ENCODE data around the gene AOPEP.

AOPEP gene

DNA sequence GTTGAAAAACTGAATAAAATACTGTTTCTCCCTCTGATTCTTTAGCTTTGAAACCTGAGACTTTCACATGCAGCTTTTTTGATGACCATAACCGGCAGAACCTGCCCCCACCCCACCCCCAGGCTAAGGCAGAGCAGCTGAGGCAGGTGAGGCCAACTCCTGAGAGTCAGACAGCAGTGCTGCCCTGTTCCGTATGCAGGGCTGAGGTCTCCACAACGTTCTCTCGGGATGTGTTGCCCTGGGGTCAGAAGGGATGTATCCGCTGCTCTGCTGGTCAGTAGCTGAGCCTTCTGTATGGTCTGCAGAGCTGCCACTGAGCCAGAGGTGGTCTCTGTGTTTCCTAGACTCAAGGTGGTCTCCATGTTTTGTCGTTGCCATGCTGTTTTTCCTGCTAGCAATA lies 190.5 kb downstream of the AOPEP start:
- Histone ChIP-seq H4K20me1 (ENCODE audit: insufficient read depth, low read length, poor library complexity, severe bottlenecking) (no peaks in the 10 kb centered on the region), H3F3A (ENCODE audit: low read depth) (no peaks in the 10 kb centered on the region), H3K9me3 (ENCODE audit: insufficient read depth, low read depth, low read length) (no peaks in the 10 kb centered on the region), H3K9me2 (replicated peaks; ENCODE audit: low read depth, low read length) (no peaks in the 10 kb centered on the region), H3K36me3 (ENCODE audit: insufficient read depth, low read length) (no peaks in the 10 kb centered on the region), H3K79me2 (ENCODE audit: insufficient read depth, low read length) (no peaks in the 10 kb centered on the region), H3K4me2 (ENCODE audit: low read depth, low read length, poor library complexity, severe bottlenecking) (no peak overlapping the region), H3K9ac (ENCODE audit: low read depth, low read length, poor library complexity, severe bottlenecking) (no peak overlapping the region), H3K27me3 (ENCODE audit: insufficient read depth, low read length, poor library complexity, severe bottlenecking) (no peaks in the 10 kb centered on the region), H3K4me1 (ENCODE audit: insufficient read depth, low read length, poor library complexity, severe bottlenecking) (peaks cover 4% of the 10 kb centered on the region), H2AFZ (ENCODE audit: low read length) (no peak overlapping the region), H3K4me3 (ENCODE audit: low read length, poor library complexity, severe bottlenecking) (no peak overlapping the region)
- TF ChIP-seq EZH2phosphoT487 (IDR thresholded peaks at IDR 0.05; ENCODE audit: borderline replicate concordance) (no peak), CTCF (conservative IDR thresholded peaks at IDR 0.05; ENCODE audit: low read length) (no peak)

DNA sequence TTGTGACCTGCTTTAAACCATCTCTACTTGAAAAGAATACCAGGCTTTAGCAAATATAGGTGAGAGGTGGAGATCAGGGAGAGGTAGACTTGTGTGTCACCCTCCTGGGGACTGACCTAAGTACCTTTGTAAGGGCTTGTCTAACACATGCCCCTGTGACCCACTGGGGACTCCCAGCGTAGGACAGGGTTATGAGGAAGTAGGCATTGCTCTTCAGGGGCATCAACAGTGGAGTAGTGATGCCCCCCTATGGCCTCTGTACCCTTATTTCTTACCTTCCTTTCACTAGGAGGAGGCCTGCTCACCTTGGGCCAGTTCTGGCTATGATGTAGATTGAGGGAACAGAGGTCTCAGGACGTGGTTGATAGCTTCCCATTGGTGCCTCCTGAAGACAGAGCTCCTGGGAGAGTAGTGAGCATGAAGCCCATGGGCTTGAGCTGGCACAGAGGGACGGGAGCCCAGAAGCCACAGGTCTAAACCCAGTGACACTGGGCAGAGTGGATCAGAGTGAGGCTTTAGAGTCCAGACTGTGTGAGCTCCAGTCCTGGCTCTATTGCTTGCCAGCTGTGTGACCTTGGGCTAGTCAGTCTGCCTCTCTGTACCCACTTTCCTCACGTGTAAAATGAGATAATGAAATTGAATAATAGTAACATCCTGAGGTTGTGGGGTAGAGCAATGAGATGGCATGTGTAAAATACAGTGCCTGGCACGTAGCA lies 191.7 kb downstream of the AOPEP start:
- TF ChIP-seq CTCF (conservative IDR thresholded peaks at IDR 0.05; ENCODE audit: low read length) = peak; percentile 48
- TF ChIP-seq EZH2phosphoT487 (IDR thresholded peaks at IDR 0.05; ENCODE audit: borderline replicate concordance) = no peak
- Histone ChIP-seq H3K4me1 (ENCODE audit: insufficient read depth, low read length, poor library complexity, severe bottlenecking) (peaks cover 4% of the 10 kb centered on the region), H3K9me2 (replicated peaks; ENCODE audit: low read depth, low read length) (no peaks in the 10 kb centered on the region), H3K27me3 (ENCODE audit: insufficient read depth, low read length, poor library complexity, severe bottlenecking) (no peaks in the 10 kb centered on the region), H3K9ac (ENCODE audit: low read depth, low read length, poor library complexity, severe bottlenecking) (peak overlapping the region; percentile 5), H3K79me2 (ENCODE audit: insufficient read depth, low read length) (no peaks in the 10 kb centered on the region), H3K36me3 (ENCODE audit: insufficient read depth, low read length) (no peaks in the 10 kb centered on the region), H4K20me1 (ENCODE audit: insufficient read depth, low read length, poor library complexity, severe bottlenecking) (no peaks in the 10 kb centered on the region), H2AFZ (ENCODE audit: low read length) (no peak overlapping the region), H3K9me3 (ENCODE audit: insufficient read depth, low read depth, low read length) (no peaks in the 10 kb centered on the region), H3K4me3 (ENCODE audit: low read length, poor library complexity, severe bottlenecking) (no peak overlapping the region), H3F3A (ENCODE audit: low read depth) (no peaks in the 10 kb centered on the region), H3K4me2 (ENCODE audit: low read depth, low read length, poor library complexity, severe bottlenecking) (no peak overlapping the region)

DNA sequence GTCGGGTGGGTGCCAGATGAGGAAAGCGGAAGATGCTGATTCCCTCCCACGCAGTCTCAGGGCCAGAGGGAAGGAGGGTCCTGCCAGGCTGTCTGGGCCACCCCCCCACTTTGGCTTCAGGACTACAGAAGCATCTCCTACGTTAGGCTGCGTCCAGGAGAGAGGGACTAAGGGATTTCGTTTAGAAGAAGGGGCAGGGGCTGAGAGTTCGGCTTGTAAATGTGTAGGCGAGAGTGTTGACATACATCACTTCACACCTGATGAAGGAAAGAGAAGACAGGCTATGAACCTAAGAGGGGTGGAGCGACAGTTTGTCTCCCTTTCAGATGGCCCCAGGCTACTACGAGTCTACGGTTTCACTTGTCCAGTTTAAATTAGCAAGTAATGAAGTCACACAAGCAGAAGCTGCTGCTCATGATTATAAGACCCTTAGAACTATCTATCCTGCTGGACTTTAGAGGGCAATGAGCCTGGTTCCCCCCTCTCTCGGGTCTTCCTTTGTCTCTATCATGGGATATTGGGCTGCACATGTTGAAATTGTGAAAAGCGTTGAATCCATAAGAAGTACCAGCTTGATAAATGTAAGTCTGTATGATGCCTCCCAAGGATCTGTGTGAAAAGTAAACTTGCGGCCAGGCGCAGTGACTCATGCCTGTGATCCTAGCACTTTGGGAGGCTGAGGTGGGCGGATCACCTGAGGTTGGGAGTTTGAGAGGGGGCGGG lies 193.0 kb downstream of the AOPEP start:
- Histone ChIP-seq H3K4me2 (ENCODE audit: low read depth, low read length, poor library complexity, severe bottlenecking) (no peak overlapping the region), H3K9ac (ENCODE audit: low read depth, low read length, poor library complexity, severe bottlenecking) (no peak overlapping the region)

More for the DNA sequence above, 193.0 kb downstream of the AOPEP start:
- no peaks in the 10 kb centered on the region for H3K27me3 ChIP-seq (ENCODE audit: insufficient read depth, low read length, poor library complexity, severe bottlenecking)
- no peaks in the 10 kb centered on the region for H3F3A ChIP-seq (ENCODE audit: low read depth)
- H3K79me2 ChIP-seq (ENCODE audit: insufficient read depth, low read length) = no peaks in the 10 kb centered on the region
- no peak overlapping the region for H3K4me3 ChIP-seq (ENCODE audit: low read length, poor library complexity, severe bottlenecking)
- H2AFZ ChIP-seq (ENCODE audit: low read length) = no peak overlapping the region
- H3K9me2 ChIP-seq (replicated peaks; ENCODE audit: low read depth, low read length) = no peaks in the 10 kb centered on the region
- no peaks in the 10 kb centered on the region for H3K9me3 ChIP-seq (ENCODE audit: insufficient read depth, low read depth, low read length)
- no peaks in the 10 kb centered on the region for H3K36me3 ChIP-seq (ENCODE audit: insufficient read depth, low read length)
- no peaks in the 10 kb centered on the region for H4K20me1 ChIP-seq (ENCODE audit: insufficient read depth, low read length, poor library complexity, severe bottlenecking)
- TF ChIP-seq CTCF (conservative IDR thresholded peaks at IDR 0.05; ENCODE audit: low read length) = no peak
- no peak for TF ChIP-seq EZH2phosphoT487 (IDR thresholded peaks at IDR 0.05; ENCODE audit: borderline replicate concordance)
- H3K4me1 ChIP-seq (ENCODE audit: insufficient read depth, low read length, poor library complexity, severe bottlenecking) = peaks cover 4% of the 10 kb centered on the region
